ENCODE measurements around the gene CCNI.

- TF ChIP-seq EZH2 (IDR thresholded peaks at IDR 0.05; ENCODE audit: borderline replicate concordance, low read depth, low read length, severe bottlenecking): no peak
- no peak for TF ChIP-seq CTCF (IDR thresholded peaks at IDR 0.05; ENCODE audit: borderline replicate concordance, extremely low read depth, low read length, poor library complexity, severe bottlenecking)
These were observed 34.7 kb downstream of the CCNI start for GRCh38 chr4:77040854-77041725.

Measured in DND-41 (cell line).